Osteocyte (in vitro differentiated cells): ENCODE measurements around the gene ZEB1. TPM values are rescaled to one million over a fixed set of nuclear protein-coding genes. Genes with fewer than 3 reads are reported as not detected.
"Not testable (repeated sequence)": the region's sequence is repeated elsewhere in the genome, so short reads cannot be mapped to it uniquely, and the experiment has no call there.

Experiments used
- DNase-seq: peaks from one replicate; pipeline ENCODE4 v3.0.0; 2021; ENCODE audit warnings: mixed read lengths; ENCODE audit not compliant: unreplicated experiment; ENCODE audit errors: extremely low spot score
- H3K27ac Mint-ChIP-seq: one replicate; pipeline ENCODE4 v1.8.0; 2021; ENCODE audit warnings: mild to moderate bottlenecking, mixed read lengths; ENCODE audit not compliant: unreplicated experiment
- H3K27me3 Mint-ChIP-seq: one replicate; pipeline ENCODE4 v1.8.0; 2021; ENCODE audit warnings: mixed read lengths; ENCODE audit not compliant: unreplicated experiment
- H3K36me3 Mint-ChIP-seq: one replicate; pipeline ENCODE4 v1.8.0; 2021; ENCODE audit warnings: mixed read lengths; ENCODE audit not compliant: unreplicated experiment
- H3K4me1 Mint-ChIP-seq: one replicate; pipeline ENCODE4 v1.8.0; 2021; ENCODE audit warnings: mixed read lengths; ENCODE audit not compliant: unreplicated experiment
- H3K4me3 Mint-ChIP-seq: one replicate; pipeline ENCODE4 v1.8.0; 2021; ENCODE audit warnings: mild to moderate bottlenecking, moderate library complexity, mixed read lengths; ENCODE audit not compliant: unreplicated experiment
- H3K9me3 Mint-ChIP-seq: one replicate; pipeline ENCODE4 v1.8.0; 2021; ENCODE audit warnings: mixed read lengths; ENCODE audit not compliant: unreplicated experiment
- total RNA-seq: library from RNA; stranded (reverse); gene quantifications from 2 replicates; pipeline ENCODE4 v1.2.1, GENCODE V29; 2021
- TF ChIP-seq, protein P1 (sequence below): fragments of 200-600 bp; sonication (generic); IDR thresholded peaks from 2 replicates; pipeline ENCODE4 v1.5.0; 2021; ENCODE audit warnings: antibody characterized with exemption, mild to moderate bottlenecking, moderate library complexity

ZEB1 gene
- total RNA-seq, 1 donor from 2014 or later = 54.4 TPM

- Mint-ChIP-seq H3K27me3 (no peaks in the 10 kb centered on the region), H3K27ac (no peak overlapping the region), H3K4me1 (peaks cover 15% of the 10 kb centered on the region), H3K4me3 (no peak overlapping the region), H3K36me3 (no peaks in the 10 kb centered on the region), H3K9me3 (no peaks in the 10 kb centered on the region)
- no peak for DNase-seq
- TF ChIP-seq, protein P1, sequence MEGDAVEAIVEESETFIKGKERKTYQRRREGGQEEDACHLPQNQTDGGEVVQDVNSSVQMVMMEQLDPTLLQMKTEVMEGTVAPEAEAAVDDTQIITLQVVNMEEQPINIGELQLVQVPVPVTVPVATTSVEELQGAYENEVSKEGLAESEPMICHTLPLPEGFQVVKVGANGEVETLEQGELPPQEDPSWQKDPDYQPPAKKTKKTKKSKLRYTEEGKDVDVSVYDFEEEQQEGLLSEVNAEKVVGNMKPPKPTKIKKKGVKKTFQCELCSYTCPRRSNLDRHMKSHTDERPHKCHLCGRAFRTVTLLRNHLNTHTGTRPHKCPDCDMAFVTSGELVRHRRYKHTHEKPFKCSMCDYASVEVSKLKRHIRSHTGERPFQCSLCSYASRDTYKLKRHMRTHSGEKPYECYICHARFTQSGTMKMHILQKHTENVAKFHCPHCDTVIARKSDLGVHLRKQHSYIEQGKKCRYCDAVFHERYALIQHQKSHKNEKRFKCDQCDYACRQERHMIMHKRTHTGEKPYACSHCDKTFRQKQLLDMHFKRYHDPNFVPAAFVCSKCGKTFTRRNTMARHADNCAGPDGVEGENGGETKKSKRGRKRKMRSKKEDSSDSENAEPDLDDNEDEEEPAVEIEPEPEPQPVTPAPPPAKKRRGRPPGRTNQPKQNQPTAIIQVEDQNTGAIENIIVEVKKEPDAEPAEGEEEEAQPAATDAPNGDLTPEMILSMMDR = no peak
These were observed 33.6 kb downstream of the ZEB1 start for GRCh38 chr10:31352436-31353226.

DNA sequence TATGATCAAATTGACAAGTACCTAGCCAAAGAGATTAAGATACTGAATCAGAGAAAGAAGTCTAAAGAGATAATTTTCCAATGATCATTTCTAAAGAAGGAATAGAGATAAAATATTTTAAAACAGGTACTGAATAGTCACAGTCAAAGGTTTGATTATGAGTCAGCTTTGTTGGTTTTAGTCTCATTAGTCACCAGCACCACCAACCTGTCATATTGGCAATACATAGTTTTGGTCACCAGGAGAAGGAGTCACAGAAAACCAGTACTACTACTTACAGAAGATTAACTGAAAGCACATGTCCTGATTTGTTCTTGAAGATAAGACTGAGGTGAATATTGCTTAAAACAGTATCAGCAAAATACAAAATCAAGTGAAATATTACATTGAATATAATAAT is 34.6 kb downstream of the ZEB1 start:
- TF ChIP-seq, protein P1 = no peak
- no peaks in the 10 kb centered on the region for H3K9me3 Mint-ChIP-seq
- peaks cover 18% of the 10 kb centered on the region for H3K4me1 Mint-ChIP-seq
- no peak for DNase-seq
- H3K36me3 Mint-ChIP-seq = no peaks in the 10 kb centered on the region
- H3K27ac Mint-ChIP-seq = no peak overlapping the region
- no peaks in the 10 kb centered on the region for H3K27me3 Mint-ChIP-seq
- no peak overlapping the region for H3K4me3 Mint-ChIP-seq

- no peak for DNase-seq
- Mint-ChIP-seq H3K27me3 (no peaks in the 10 kb centered on the region), H3K4me3 (peak overlapping the region; percentile 14), H3K4me1 (peaks cover 35% of the 10 kb centered on the region), H3K9me3 (no peaks in the 10 kb centered on the region), H3K36me3 (peaks cover 9% of the 10 kb centered on the region), H3K27ac (peak overlapping the region; percentile 23)
- TF ChIP-seq, protein P1 = no peak
These were observed 39.8 kb downstream of the ZEB1 start for GRCh38 chr10:31358688-31359330.

- TF ChIP-seq, protein P1 = no peak
- DNase-seq = no peak
- H3K27ac Mint-ChIP-seq = peak overlapping the region; percentile 43
- peaks cover 33% of the 10 kb centered on the region for H3K4me1 Mint-ChIP-seq
- H3K9me3 Mint-ChIP-seq = no peaks in the 10 kb centered on the region
- H3K27me3 Mint-ChIP-seq = no peaks in the 10 kb centered on the region
- H3K4me3 Mint-ChIP-seq = no peak overlapping the region
- peaks cover 12% of the 10 kb centered on the region for H3K36me3 Mint-ChIP-seq
These were observed 41.0 kb downstream of the ZEB1 start for GRCh38 chr10:31359979-31360378.

DNA sequence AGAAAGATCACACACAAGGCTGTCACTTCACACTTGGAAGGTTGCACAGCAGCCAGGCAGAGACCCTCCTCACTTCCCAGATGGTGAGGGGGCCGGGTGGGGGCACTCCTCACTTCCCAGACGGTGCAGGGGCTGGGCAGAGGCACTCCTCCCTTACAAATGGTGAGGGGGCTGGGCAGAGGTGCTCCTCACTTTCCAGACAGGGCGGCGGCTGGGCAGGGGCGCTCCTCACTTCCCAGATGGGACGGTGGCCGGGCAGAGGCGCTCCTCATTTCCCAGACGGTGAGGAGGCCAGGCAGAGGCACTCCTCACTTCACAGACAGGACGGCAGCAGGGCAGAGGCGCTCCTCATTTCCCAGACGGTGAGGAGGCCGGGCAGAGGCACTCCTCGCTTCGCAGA is 42.5 kb downstream of the ZEB1 start:
- not testable (repeated sequence) for H3K27me3 Mint-ChIP-seq, H3K9me3 Mint-ChIP-seq, DNase-seq, H3K27ac Mint-ChIP-seq, H3K4me3 Mint-ChIP-seq
- H3K4me1 Mint-ChIP-seq = peaks cover 33% of the 10 kb centered on the region
- H3K36me3 Mint-ChIP-seq = peaks cover 15% of the 10 kb centered on the region
